Spleen (tissue), 11 donors: ENCODE measurements around the gene SUB1. TPM values are rescaled to one million over a fixed set of nuclear protein-coding genes. Genes with fewer than 3 reads are reported as not detected.

Experiments
- DNase-seq: peaks from one replicate; pipeline ENCODE4 v3.0.0-alpha.2; 2020
- H3K27ac ChIP-seq, 8 donors: fragments of 200-600 bp; sonication (generic) in 7 of 8; 1 replicate in 4 of 8; 2 replicates in 4 of 8; pipeline versions ENCODE4 v1.5.0 to v1.8.0; 2016 to 2021; ENCODE audit warnings: inconsistent platforms in 4 of 8, mild to moderate bottlenecking in 4 of 8, moderate library complexity in 1 of 8
- H3K27me3 ChIP-seq, 7 donors: fragments of 200-600 bp; sonication (generic) in 6 of 7; replicated peaks in 1 of 7; 1 replicate in 4 of 7; 2 replicates in 3 of 7; pipeline versions ENCODE4 v1.5.0 to v1.8.0; 2016 to 2021; ENCODE audit warnings: inconsistent platforms in 3 of 7, mild to moderate bottlenecking in 1 of 7
- H3K36me3 ChIP-seq, 6 donors: fragments of 200-600 bp; sonication (generic) in 5 of 6; 1 replicate in 4 of 6; 2 replicates in 2 of 6; pipeline versions ENCODE4 v1.5.0 to v1.8.0; 2016 to 2021; ENCODE audit warnings: inconsistent platforms in 2 of 6
- H3K4me1 ChIP-seq, 6 donors: fragments of 200-600 bp; sonication (generic) in 5 of 6; 1 replicate in 3 of 6; 2 replicates in 3 of 6; pipeline versions ENCODE4 v1.5.0 to v1.8.0; 2016 to 2021; ENCODE audit warnings: inconsistent platforms in 3 of 6
- H3K4me3 ChIP-seq, 8 donors: fragments of 200-600 bp; sonication (generic) in 7 of 8; 1 replicate in 4 of 8; 2 replicates in 4 of 8; pipeline versions ENCODE4 v1.5.0 to v1.8.0; 2016 to 2021; ENCODE audit warnings: inconsistent platforms in 4 of 8, mild to moderate bottlenecking in 4 of 8, moderate library complexity in 2 of 8
- H3K9me3 ChIP-seq, 8 donors: fragments of 200-600 bp; sonication (generic) in 7 of 8; 1 replicate in 4 of 8; 2 replicates in 4 of 8; pipeline versions ENCODE4 v1.5.0 to v1.8.0; 2016 to 2021; ENCODE audit warnings: inconsistent platforms in 4 of 8
- POLR2A ChIP-seq, 3 donors: fragments of 450-650 bp; IDR thresholded peaks; one replicate each; pipeline ENCODE4 v1.5.1; 2017; ENCODE audit warnings: antibody characterized with exemption in 3 of 3, mild to moderate bottlenecking in 1 of 3
- POLR2AphosphoS5 ChIP-seq, 3 donors: sonication (generic); formaldehyde crosslinking; IDR thresholded peaks; one replicate each; pipeline ENCODE4 v1.5.1; 2017; ENCODE audit warnings: antibody characterized with exemption in 3 of 3
- WGBS, 5 donors: extraction: QIAGEN DNeasy Blood & Tissue Kit in 3 of 5; methylation state at CpG; one replicate each; pipeline versions ENCODE4 v1.1.5 to v1.1.7; 2013 to 2018; 5-methylcytosine and 5-hydroxymethylcytosine counted together
- intact Hi-C: fragments of 100-400 bp; cut with DNase I; formaldehyde crosslinking; loops from one replicate; pipeline ENCODE4 v1.15.0; 2023; ENCODE audit warnings: low total_unique reads
- polyA plus RNA-seq, 3 donors: library from polyadenylated mRNA; stranded (reverse); fragments of 200-250 nt; gene quantifications; one replicate each; pipeline ENCODE4 v1.2.1, GENCODE V29; 2013
- total RNA-seq, 7 donors: library from RNA; depleted of rRNA in 3 of 7; stranded (reverse); fragments of >200 nt in 3 of 7; fragmentation: NEBNext Ultra II Directional in 4 of 7; extraction: Animal tissue kit (Norgen Biotek cat#: 25700) in 4 of 7; gene quantifications; one replicate each; pipeline versions ENCODE4 v1.1.0 to v1.2.1, GENCODE V29; 2016 to 2021
- TF ChIP-seq, protein P1 (sequence below), 11 experiments: fragments of 200-600 bp in 7 of 11; fragments of 450-650 bp in 4 of 11; sonication (generic) in 4 of 11; IDR thresholded peaks in 8 of 11; conservative IDR thresholded peaks in 3 of 11; 1 replicate in 7 of 11; 2 replicates in 4 of 11; pipeline versions ENCODE4 v1.4.0 to v1.8.0; 2016 to 2021; ENCODE audit warnings: antibody characterized with exemption in 11 of 11, inconsistent platforms in 4 of 11, mild to moderate bottlenecking in 1 of 11
- donor health status: healthy with polysubstance abuse.
- donor health status: DM: no; HTN: no; CAD: no; lungs with moderate emphysema.
- donor health status: DM: no; HTN: no; CAD: no.
- donor health status: Bipolar disorder and iron deficiency.
- donor health status: healthy.
- donor health status: DM: no; HTN: no; CAD: no.
- donor health status: DM: yes; HTN: yes; CAD: no.

The SUB1 gene
- total and polyA plus RNA-seq, 10 donors: 157 to 262 (median 215) TPM

DNA sequence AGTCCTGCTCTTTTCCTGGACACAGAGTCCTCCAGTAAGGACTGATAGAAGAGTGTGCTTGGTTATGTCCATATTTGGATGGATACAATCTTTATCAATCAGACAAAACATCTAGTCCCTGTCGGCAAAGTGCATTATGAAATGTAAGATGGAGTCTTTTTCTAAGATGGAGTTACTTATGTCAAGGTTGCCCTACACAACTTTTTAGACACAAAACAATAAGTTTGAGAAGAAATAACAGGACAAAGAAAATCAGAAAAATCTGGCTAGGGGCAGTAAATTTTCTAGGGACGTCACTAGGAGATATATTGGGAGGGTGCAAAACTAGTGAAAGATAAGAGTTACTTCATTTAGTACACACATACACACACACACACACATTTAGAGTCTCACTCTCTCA is 23.3 kb upstream of the SUB1 start:
- TF ChIP-seq POLR2A (IDR thresholded peaks at IDR 0.05) (no peak), POLR2AphosphoS5 (IDR thresholded peaks at IDR 0.05) (no peak)
- TF ChIP-seq, protein P1, sequence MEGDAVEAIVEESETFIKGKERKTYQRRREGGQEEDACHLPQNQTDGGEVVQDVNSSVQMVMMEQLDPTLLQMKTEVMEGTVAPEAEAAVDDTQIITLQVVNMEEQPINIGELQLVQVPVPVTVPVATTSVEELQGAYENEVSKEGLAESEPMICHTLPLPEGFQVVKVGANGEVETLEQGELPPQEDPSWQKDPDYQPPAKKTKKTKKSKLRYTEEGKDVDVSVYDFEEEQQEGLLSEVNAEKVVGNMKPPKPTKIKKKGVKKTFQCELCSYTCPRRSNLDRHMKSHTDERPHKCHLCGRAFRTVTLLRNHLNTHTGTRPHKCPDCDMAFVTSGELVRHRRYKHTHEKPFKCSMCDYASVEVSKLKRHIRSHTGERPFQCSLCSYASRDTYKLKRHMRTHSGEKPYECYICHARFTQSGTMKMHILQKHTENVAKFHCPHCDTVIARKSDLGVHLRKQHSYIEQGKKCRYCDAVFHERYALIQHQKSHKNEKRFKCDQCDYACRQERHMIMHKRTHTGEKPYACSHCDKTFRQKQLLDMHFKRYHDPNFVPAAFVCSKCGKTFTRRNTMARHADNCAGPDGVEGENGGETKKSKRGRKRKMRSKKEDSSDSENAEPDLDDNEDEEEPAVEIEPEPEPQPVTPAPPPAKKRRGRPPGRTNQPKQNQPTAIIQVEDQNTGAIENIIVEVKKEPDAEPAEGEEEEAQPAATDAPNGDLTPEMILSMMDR (IDR thresholded peaks at IDR 0.05 in 8 of 11, conservative IDR thresholded peaks at IDR 0.05 in 3 of 11): no peak
- no peaks in the 10 kb centered on the region for H3K27me3 ChIP-seq
- WGBS, 5 donors: 90 to 100% (median 91%) methylated on average over 2 of the region's 2 CpGs
- no peak overlapping the region for H3K27ac ChIP-seq
- H3K4me1 ChIP-seq: no peaks in the 10 kb centered on the region
- peaks cover 0 to 7% (median 0%) of the 10 kb centered on the region in 8 donors for H3K9me3 ChIP-seq
- intact Hi-C loops: no loop called here
- no peak for DNase-seq
- no peak overlapping the region for H3K4me3 ChIP-seq
- no peaks in the 10 kb centered on the region for H3K36me3 ChIP-seq

DNA sequence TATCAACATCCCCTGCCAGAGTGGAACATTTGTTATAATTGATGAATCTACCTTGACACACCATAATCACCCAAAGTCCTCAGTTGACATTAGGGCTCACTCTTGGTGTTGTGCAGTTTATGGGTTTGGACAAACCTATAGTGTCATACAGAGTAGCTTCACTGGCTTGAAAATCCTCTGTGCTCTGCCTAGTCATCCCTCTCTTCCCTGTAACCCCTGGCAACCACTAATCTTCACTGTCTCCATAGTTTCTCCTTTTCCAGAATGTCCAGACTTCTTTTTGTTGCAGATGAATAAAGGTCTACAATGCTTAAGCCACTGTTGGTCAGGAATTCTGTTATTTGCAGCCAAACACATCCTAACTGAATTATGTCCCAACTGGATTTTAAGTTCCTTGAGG is 22.5 kb upstream of the SUB1 start:
- intact Hi-C loops: no loop called here

DNA sequence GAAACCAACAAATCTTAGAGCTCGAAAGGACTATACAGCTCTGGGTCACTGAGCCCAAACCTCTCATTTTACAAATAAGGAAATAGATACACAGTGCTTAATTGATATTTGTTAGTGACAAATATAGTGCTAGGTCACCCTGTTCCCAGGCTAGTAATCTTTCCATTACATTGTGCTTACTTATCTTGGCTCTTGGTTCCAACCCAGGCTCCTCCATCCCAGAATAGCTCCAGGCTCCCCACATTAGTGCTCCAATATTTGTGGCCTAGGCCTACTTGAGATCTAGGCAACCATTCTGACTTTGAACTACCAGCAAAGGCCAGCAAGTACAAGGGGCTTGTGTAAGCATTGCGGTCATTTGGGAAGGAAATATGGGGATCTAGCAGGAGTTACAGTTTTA is 21.7 kb upstream of the SUB1 start:
- H3K36me3 ChIP-seq: no peaks in the 10 kb centered on the region
- H3K27me3 ChIP-seq: no peaks in the 10 kb centered on the region
- intact Hi-C loops: no loop called here
- no peak overlapping the region for H3K4me3 ChIP-seq
- DNase-seq: no peak
- H3K27ac ChIP-seq: no peak overlapping the region
- H3K4me1 ChIP-seq: no peaks in the 10 kb centered on the region
- no peak for TF ChIP-seq POLR2A (IDR thresholded peaks at IDR 0.05)
- no peak for TF ChIP-seq POLR2AphosphoS5 (IDR thresholded peaks at IDR 0.05)
- 82 to 96% (median 90%) methylated on average over 2 of the region's 2 CpGs for WGBS, 5 donors
- H3K9me3 ChIP-seq: peaks cover 0 to 7% (median 0%) of the 10 kb centered on the region in 8 donors

More for the DNA sequence above, 22.5 kb upstream of the SUB1 start:
- Histone ChIP-seq H3K36me3 (no peaks in the 10 kb centered on the region), H3K27ac (no peak overlapping the region), H3K27me3 (no peaks in the 10 kb centered on the region), H3K4me1 (no peaks in the 10 kb centered on the region), H3K9me3 (peaks cover 0 to 7% (median 0%) of the 10 kb centered on the region in 8 donors), H3K4me3 (no peak overlapping the region)
- no peak for TF ChIP-seq POLR2AphosphoS5 (IDR thresholded peaks at IDR 0.05)
- TF ChIP-seq, protein P1 (IDR thresholded peaks at IDR 0.05 in 8 of 11, conservative IDR thresholded peaks at IDR 0.05 in 3 of 11): no peak
- no peak for DNase-seq

DNA sequence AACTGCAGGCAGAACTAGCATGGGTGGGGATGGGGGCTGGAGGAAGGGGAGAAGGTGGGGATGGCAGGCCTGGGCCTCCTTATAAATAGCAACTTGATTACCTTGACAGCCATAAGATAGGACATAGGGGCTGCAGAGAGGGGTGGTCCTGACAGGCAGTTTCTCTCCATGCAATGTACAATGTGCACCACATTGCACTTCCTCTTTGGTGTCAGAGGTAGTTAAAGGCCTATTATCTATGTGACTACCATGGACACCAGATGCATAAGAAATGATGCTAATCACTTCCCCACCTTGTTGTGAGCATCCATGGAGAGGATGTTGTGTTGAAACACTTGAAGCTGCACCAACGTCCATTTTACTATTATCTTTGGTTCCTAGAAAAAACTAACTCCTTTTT is 20.2 kb upstream of the SUB1 start:
- TF ChIP-seq POLR2A (IDR thresholded peaks at IDR 0.05) (no peak), POLR2AphosphoS5 (IDR thresholded peaks at IDR 0.05) (no peak)
- TF ChIP-seq, protein P1 (IDR thresholded peaks at IDR 0.05 in 8 of 11, conservative IDR thresholded peaks at IDR 0.05 in 3 of 11): no peak

More for the DNA sequence above, 20.2 kb upstream of the SUB1 start:
- DNase-seq: no peak
- H3K27ac ChIP-seq: no peak overlapping the region
- intact Hi-C loops: no loop called here
- no peak overlapping the region for H3K4me3 ChIP-seq
- no peaks in the 10 kb centered on the region for H3K36me3 ChIP-seq
- H3K27me3 ChIP-seq: no peaks in the 10 kb centered on the region
- H3K9me3 ChIP-seq: peaks cover 0 to 7% (median 0%) of the 10 kb centered on the region in 8 donors
- H3K4me1 ChIP-seq: no peaks in the 10 kb centered on the region
- 38 to 56% (median 52%) methylated on average over 1 of the region's 1 CpG for WGBS, 5 donors
